Islet precursor cell (in vitro differentiated cells): ENCODE data around the gene CAMK2N2.
"Not testable (repeated sequence)": the region's sequence is repeated elsewhere in the genome, so short reads cannot be mapped to it uniquely, and the experiment has no call there.

ENCODE experiments used
- DNase-seq: peaks from one replicate; pipeline ENCODE4 v3.0.0-alpha.2; 2018

CAMK2N2 gene

DNA sequence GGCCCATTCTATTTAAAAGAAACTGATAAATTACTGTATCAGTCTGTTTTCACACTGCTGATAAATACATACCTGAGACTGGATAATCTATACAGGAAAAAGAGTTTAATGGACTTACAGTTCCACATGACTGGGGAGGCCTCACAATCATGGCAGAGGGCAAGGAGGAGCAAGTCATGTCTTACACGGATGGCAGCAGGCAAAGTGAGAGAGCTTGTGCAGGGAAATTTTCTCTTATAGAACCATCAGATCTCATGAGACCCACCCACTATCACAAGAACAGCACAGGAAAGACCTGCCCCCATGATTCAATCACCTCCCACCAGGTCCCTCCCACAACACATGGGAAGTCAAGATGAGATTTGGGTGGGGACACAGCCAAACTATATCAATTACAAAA, 5.9 kb upstream of the CAMK2N2 start:
- DNase-seq, result not testable (repeated sequence)

DNA sequence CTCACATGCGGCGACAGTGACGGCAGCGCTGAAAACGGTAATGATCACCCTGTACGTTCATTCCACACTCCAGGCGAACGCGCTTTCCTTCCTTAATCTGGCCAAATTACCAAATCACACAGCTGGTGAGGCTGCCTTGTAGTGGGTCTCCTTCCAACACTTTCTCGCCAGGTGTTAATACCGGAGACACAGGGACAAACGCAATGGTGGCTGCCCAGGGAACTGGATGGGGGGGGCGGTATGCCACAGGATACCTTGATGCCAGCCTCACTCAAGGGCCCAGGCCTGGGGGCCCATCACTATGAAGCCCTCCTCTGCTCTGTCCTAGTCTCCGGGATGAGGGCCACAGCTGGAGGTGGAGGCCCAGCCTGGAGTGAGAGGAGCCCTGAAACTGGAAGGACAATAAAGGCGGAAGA, 1.4 kb upstream of the CAMK2N2 start:
- DNase-seq, result no peak

DNA sequence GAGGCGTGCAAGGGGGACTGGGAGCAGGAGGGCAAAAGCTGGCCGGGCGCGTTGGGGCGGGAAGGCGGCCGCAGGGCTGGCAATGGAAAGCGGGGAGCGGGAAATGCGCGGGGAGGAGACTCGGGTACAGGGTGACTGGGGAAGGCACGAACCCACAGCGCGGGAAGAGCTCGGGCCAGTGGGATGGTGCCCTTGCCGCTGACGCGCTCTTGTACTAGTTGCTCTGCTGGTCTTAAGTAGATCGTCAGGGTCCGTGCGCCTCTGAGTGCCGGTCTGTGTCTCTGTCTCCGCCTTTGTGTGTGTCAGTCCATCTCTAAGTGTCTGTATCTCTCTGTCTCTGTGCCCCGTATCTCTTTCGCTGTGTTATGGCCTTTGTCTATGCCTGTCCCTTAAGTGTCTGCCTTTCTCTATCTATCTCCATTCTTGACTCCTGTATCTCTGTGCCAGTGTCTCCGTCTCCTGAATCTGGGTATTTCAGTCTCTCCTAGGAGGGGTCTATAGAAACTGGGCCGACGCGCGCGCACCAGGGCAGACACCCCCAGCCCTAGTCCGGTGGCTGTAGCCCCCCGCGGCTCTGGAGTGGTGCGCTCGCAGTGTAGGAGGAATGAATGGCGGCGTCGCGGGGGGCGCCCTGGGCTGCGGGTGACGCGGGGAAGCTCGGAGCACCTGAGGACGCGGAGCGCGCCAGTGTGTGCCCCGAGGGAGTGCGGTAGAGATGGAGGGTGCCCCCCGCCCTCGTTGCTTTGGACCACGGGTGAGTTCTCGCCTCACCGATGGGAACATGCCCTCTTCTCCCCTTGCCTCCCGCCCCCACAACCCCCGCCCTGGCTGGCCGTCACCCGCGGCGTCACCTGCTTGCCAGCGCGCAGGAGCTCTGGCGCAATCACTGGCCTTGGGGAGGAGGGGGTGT, 756 bp upstream of the CAMK2N2 start:
- no peak for DNase-seq

DNA sequence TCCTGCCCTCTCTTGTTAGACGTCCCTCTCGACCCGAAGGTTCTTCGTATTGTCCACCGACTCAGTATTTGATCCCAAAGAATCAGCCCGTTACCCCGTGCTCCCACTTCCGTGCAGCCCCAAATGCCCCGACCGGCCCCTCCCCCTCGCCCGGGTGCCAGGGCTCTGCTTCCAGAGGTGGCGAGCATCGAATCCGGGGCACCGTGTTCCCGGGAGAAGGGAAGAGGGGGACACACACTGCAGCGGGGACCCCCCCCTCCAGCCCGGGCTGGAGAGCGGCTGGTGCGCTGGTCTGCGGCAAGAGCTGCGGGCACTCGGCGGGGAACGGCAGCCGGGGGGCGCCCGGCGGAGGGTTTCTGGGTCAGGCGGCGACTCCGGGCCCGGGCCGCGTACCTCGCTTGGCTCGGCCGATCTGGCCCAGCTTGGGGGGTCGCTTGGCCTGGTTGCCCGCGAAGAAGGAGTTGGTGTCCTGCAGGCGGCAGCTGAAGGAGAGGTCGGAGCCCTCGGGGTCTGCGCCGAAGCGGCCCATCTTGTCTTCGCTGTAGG, 556 bp downstream of the CAMK2N2 start:
- DNase-seq, result no peak

DNA sequence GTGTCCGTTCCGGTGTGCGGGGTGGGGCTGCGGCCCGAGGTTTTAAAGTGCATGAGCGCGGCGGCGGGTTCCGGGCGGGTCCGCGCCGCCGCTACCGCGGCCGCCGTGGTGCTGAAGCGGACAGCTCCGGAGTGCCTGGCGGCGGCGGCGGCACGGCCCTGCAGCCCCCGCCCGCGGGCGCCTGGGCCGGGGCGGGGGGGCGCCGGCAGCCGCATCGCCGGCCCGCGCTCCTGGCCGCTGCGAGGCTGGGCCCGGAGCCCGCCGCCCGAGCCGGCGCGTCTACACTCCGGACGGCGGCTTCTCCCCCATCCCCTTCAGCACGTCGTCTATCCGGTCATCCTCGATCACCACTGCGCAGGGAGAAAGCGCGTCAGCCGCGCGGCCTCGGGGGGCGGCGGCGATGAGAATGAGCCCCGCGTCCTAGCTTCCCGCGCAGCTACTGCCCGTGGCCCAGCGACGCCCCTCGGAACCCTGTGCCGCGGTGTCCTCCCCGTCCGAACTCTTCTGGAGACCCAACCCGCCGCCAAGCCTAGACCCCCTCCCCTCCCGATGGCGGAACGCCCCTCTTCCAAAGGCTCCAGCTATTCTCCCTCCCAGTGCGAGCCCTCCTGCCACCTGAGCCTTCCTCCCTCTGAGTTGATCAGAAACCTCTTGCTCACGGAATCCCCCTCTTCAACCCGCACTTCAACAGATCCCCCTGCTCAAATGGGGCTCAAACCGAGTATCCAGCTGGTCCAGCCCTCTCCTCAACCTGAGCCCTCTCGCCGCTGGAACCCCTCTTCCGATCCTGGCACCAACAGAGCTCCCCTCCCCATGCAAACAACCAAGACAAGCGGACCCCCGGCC, 1.3 kb downstream of the CAMK2N2 start:
- DNase-seq, result peak; percentile 63

DNA sequence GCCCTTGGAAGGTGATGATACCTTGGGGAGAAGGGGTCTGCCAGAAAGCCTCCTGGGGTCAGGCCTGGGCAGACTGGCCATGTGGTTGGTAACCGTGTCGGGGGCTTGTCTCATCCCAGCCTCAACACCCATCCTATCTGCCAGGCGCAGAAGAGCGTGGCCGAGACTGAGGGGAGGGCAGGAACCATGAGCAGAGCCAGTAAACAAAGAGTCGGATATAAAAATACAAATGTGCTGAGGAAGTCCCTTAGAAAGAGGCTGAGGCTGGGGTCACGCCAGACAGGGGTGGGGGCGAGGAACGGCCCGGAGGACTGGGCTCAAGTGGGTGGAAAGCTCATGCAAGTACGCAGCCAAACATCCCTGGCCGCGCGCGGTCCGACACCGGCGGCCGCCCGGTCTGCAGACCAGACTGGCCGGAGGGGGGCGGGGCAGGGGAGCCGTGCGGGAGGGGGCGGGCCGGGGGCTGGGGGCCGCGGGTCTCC, 1.9 kb downstream of the CAMK2N2 start:
- DNase-seq, result no peak

DNA sequence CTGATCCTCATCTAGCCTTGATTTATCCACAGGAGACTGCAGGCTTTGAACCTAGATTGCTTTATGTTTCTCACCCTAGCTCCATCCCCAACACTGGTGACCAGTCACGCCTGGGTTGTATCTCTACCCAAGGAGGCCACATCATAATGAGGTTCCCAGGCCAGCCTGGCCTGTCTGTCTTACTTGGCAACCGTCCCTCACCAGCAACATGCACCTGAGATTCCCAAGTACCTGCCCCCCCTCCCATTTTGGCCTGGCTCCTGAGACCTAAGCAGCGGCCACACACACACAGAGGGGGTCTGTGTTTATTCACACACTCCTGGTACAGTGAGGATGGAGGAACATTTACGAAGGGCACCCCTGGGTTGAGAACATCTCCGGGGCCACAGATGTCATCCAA, 2.4 kb downstream of the CAMK2N2 start:
- no peak for DNase-seq

DNA sequence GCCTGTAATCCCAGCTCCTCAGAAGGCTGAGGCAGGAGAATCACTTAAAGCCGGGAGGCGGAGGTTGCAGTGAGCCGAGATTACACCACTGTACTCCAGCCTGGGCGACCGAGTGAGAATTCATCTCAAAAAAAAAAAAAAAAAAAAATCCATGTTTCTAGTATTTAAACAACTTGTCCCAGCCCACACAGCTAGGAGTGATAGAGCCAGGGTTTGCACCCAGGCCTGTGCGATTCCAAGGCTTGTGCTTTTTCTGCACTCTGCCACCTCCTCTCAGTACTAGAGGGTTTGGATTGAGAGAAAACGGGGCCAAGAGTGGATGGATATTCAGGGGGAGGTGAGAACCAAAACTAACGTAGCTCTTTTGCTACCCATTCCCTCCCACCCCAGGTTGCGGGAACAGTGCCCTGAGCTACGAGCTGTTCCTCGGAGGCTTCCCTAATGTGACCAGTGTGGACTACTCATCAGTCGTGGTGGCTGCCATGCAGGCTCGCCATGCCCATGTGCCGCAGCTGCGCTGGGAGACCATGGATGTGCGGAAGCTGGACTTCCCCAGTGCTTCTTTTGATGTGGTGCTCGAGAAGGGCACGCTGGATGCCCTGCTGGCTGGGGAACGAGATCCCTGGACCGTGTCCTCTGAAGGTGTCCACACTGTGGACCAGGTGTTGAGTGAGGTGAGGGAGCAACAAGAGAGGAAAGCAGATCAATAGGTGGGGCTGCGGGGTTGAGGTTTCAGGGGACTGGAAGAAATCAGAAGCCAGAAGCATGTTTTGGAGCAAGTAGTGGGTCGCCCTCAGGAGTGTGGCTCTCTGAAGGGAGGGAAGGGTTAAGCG, 4.1 kb downstream of the CAMK2N2 start:
- no peak for DNase-seq

DNA sequence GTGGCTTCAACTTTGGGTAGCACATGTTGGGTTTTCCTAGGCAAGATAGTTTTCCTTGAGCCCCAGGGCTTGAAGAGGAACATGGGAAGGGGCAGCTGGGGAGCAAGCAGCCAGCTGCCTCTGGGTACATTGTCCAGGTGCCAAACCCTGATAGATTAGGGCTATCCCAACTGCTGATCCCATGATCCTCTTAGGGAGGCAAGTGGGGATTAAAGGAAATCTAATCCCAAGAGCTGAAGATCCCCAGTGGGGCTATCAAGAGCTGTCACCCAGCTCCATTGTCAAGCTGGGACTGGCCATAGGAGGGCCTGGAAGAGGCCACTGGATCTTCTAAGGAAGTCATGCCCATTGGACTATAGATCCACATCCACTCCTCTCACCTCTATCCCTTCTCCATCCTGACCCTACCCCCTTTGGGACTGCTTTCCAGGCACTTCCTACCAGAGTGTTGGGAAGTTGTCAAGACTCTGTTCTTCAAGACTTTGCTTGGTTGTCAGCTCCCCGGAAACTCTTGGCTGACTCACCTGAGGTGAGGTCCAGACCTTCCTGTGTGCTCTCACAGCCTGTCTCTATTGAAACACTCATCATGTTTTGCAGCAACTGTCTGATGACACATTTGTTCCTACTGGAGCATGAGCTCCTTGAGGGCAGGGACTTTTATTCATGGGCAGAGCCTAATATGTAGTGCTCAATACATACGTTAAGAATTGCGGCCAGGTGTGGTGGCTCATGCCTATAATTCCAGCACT, 5.9 kb downstream of the CAMK2N2 start:
- DNase-seq, result no peak

DNA sequence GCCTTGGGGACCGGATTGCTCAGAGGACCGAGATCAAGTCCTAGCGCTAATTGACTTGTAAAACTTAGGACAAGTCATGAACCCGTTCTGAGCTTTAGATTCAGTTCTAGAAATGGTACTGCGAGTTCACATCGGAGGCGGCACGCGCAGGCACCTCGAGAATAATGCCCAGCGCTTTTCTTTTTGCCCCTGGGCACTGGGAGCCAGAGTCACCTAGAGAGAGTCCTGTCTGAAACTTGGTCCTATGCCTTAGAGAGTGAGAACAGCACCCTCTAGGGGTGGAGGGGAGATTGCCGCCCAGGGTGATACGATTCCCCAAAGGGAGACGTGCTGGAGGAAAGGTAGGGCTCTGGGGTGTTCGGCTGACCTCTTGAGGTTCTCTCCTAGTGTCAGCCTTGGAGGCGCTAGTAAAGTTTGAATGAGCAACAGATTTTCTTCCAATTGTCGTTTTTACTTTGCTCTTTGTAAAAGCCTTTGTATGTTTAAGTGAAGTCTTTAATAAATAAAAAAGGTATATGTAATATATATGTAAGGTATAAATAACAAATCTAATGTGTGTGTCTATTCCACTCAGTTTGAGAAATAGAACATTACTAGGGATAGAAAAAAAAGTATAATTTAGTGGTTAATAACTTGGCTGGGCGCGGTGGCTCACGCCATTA, 11.1 kb downstream of the CAMK2N2 start:
- DNase-seq, result peak; percentile 95

DNA sequence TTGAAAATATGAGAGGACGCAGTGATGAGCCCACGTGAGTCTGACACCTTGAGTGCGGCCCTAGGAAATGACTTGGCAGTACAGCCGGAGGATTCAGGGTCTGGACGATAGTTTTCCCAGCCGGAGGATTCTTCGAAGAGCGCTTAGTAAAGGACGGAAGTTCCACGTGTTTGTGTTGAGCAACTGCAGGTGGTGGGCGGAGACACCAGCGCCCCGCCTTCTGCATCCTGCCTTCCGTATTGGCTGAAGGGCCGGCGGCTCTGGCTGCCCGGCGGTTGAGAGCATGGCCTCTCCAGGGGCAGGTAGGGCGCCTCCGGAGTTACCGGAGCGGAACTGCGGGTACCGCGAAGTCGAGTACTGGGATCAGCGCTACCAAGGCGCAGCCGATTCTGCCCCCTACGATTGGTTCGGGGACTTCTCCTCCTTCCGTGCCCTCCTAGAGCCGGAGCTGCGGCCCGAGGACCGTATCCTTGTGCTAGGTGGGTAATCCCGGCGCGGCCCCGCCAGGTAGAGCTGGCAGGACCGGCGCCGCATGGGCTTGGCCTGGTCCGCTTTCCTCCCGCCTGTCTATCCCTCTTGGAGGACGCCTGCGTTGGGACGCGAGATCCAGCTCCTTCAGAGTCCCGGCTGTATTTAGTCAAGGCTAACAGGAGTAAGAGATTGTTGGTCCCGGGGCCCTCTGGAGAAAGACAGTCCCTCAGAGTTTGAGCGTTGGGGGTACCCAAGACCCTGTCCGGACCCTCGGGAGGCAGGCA, 11.8 kb downstream of the CAMK2N2 start, which contains the start of gene EEF1AKMT4:
EEF1AKMT4 (plus strand) TSS at position 261 of the 755 bp plus-strand sequence; CDS start at position 284, 23 bp downstream.
- peak; percentile 100 for DNase-seq

DNA sequence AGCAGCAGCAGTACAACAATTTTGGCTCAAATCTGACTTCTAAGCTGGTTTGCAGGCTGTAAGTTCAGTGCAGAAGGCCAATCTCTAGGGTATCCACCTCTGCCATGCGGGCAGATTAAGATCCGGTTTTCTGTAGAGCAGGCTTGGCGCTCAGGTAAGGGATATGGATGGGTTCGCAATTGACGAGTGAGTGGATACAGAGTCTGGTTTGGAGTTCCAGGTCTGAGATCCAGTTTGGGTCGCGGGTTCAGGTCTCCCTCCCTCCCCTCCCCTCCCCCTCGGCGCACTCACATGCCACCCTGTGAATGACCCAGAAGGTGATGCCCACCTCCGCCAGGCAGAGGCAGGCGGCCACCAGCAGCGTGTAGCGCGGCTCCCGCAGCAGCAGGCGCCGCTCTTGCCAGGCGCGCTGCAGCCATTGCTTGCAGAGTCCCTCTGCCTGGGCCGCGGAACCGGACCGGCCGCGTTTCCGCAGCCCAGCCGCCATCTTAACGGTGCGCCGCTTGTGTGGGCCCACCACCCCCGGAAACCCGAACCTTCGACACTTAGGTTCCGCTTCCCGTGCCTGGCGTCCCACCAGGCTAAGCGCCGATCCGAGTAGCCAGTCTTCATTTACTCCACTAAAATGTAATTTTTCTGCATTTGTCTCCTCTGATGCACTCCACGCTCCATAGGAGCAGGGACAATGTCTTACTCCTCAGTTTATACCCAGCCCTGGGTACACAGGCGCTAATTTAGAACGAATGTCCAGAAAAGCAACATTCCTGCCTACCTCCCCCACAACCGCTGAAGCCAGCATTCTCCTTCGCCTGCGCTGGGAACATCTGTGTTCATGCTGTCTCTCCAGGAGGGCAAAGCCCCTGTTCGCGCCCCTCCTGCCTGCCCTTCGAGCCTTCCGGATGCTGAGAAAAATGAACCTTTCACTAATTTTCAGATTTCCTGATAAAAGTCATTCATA, 12.6 kb downstream of the CAMK2N2 start, which contains the start of gene ALG3:
ALG3 (minus strand) TSS at position 509 of the 958 bp plus-strand sequence; CDS start at position 487, 22 bp downstream.
- DNase-seq, result peak; percentile 92

DNA sequence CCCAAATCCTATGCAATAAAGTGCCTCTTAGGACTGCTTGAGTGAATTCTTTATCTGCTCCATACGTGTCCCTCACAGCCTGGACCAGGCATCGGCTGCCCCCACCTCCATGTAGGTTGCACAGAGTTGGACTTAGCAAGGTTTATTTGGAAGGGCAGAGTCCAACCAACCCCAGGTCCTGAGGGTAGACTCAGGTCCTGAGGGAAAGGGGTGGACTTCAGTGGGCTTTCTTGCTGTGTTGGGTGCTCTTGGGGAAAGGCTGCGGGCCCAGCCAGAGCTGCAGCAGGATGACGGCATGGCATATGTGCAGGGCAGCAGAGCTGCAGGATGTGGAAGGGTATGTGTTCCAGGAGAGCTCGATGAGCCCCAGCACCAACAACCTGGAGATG, 19.1 kb downstream of the CAMK2N2 start:
- no peak for DNase-seq

DNA sequence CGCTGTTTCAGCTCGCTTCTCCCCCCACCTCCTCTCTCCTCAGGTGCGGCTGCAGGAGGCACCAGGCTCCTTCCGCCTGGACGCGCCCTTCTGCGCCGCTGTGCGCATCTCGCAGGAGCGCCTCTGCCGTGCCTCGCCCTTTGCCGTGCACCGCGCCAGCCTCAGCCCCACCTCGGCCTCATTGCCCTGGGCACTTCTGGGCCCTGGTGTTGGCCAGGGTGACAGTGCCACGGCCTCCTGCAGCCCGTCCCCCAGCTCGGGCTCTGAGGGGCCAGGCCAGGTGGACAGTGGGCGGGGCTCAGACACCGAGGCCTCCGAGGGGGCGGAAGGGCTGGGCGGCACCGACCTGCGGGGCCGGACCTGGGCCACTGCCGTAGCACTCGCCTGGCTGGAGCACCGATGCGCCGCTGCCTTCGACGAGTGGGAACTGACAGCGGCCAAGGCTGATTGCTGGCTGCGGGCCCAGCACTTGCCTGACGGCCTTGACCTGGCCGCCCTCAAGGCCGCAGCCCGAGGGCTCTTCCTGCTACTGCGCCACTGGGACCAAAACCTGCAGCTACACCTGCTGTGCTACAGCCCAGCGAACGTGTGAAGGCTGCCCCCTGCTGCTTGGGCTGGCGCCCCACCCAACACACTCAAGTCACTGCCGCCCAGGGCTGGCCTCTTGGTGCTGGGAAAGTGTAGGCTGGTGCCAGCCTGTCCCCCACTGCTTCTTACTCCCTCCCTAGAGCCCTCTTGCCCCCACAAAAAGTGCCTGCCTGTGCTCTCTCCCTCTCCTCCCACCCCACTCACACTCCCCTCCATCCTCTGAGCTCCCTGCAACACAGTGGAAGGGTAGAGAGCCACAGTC, 19.7 kb downstream of the CAMK2N2 start:
- peak; percentile 85 for DNase-seq

DNA sequence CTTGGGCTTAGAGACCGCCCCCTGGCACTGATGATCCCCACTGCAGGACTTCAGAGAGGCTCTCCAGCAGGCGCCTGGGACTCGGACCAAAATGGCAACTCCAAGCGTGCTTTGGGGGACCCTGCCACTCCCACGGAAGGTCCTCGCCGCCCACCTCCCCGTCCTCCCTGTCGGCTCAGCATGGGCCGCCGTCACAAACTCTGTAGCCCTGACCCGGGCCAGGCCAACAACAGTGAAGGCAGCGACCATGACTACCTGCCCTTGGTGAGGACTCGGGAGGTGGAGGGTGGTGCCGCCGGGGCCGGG, 20.3 kb downstream of the CAMK2N2 start:
- DNase-seq, result no peak

DNA sequence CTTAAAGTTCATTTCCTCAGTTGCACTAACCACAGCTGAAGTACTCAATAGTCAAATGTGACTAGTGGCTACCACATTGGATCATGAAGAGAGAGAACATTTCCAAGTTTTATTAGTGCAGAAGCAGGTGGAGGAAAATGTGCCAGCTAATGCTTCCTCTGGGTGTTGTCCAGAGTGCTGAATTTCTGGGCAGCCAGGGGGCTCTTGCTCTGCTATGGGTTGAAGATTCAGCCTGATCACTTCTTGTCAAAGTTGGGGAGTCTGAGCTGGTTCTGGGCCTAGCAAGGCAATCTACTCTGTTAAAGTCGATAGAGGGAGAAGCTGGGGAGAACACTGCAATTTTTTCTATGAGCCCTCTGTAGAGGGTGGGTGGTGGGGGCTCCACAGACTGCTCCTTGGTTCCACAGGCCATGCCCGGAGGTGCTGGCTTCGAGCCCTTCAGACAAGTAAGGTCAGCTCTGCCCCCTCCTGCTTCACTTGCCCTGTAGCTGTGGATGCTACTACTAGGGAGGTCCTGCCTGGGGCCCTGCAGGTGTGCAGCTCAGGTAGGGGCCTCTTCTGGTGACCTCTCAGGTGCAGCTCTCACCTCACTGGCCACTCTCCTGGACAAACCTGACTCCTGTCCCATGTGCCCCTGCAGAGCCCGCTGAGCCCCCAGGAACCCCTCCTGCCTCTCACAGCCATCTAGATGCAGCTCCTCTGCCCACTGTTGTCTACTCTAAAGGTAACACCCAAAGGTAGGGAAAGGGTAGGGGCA, 20.8 kb downstream of the CAMK2N2 start:
- DNase-seq, result peak; percentile 65

DNA sequence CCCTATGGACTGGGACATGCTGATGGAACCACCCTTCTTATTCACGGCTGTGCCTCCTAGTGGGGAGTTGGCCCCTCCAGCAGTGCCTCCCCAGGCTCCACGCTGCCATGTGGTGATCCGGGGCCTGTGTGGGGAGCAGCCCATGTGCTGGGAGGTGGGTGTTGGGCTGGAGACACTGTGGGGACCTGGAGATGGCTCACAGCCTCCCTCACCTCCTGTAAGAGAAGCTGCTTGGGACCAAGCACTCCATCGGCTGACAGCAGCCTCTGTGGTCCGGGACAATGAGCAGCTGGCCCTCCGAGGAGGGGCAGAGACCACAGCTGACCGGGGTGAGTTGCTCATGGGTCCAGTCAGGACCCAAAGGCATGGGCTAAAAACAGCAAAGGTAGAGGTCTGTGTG, 21.6 kb downstream of the CAMK2N2 start:
- DNase-seq, result peak; percentile 22
